ENCODE measurements around the gene FAN1. TPM values are rescaled to one million over a fixed set of nuclear protein-coding genes. Genes with fewer than 3 reads are reported as not detected.
"Not testable (repeated sequence)": the region's sequence is repeated elsewhere in the genome, so short reads cannot be mapped to it uniquely, and the experiment has no call there.

The FAN1 gene
- total RNA-seq, 1 donor from 2014 or later, result 35.3 TPM

DNA sequence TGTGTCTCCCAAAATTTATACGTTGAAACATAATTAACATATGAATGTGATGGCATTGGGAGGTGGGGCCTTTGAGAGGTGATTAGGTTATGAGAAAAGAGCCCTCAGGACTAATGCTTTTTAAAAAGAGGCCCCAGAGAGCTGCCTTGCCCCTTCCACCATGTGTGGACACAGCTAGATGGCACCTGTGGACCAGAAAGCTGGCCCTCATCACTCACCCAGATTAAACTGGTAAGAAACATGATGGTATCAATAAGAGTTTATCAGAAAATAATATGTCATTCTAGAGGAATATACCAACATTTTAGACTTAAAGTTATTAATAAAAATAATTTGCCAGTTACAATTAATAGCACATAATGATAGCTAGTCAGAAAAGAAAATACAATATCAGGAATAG is 25.2 kb upstream of the FAN1 start:
- Mint-ChIP-seq H3K4me3 (no peak overlapping the region), H3K36me3 (no peaks in the 10 kb centered on the region)

DNA sequence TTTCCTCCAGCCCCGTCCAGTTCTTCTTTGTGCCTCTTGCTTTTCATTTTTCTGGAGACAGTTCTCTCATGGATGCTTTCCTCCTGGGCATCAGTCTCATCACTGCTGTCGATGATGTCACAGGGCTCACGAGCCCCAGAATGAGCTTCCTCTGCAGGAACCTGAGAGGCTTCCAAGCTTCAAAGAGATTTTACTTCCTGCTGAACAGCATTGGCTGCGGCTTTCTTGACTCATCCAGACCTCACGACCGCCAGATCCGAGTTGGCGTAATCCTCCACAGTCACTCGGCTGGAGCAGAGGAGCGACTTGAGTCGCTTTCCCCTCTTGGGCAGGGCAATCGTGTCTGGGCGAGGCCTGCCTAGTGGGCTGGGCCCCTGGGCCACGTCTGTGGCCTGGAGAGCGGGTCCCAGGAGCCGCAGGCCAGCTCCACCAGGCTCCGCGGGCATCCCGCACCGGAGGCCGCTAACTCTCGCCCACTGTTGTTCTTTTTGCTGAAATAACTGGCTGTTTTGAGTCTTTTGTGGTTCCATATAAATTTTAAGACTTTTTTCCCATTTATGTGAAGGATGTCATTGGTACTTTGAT is 20.8 kb upstream of the FAN1 start:
- Histone ChIP-seq H3K27me3 (no peaks in the 10 kb centered on the region), H3K4me1 (no peaks in the 10 kb centered on the region), H3K79me2 (ENCODE audit: low read depth) (no peaks in the 10 kb centered on the region), H3K27ac (no peak overlapping the region), H3F3A (ENCODE audit: low read depth) (no peaks in the 10 kb centered on the region), H3K9ac (no peak overlapping the region), H3K36me3 (no peaks in the 10 kb centered on the region), H4K20me1 (ENCODE audit: low read depth) (no peaks in the 10 kb centered on the region), H2AFZ (replicated peaks) (no peak overlapping the region), H3K9me3 (ENCODE audit: low read depth) (no peaks in the 10 kb centered on the region), H3K4me2 (no peak overlapping the region), H3K4me3 (no peak overlapping the region)
- no peak for DNase-seq (ENCODE audit: low spot score)
- no peaks in the 10 kb centered on the region for H3K9me3 Mint-ChIP-seq
- no peaks in the 10 kb centered on the region for H3K36me3 Mint-ChIP-seq
- no peak overlapping the region for H3K4me3 Mint-ChIP-seq
- H3K4me1 Mint-ChIP-seq, result no peaks in the 10 kb centered on the region
- no peak overlapping the region for H3K27ac Mint-ChIP-seq
- TF ChIP-seq EZH2phosphoT487 (IDR thresholded peaks at IDR 0.05) (no peak), EZH2 (IDR thresholded peaks at IDR 0.05) (no peak)
- TF ChIP-seq, protein P1, sequence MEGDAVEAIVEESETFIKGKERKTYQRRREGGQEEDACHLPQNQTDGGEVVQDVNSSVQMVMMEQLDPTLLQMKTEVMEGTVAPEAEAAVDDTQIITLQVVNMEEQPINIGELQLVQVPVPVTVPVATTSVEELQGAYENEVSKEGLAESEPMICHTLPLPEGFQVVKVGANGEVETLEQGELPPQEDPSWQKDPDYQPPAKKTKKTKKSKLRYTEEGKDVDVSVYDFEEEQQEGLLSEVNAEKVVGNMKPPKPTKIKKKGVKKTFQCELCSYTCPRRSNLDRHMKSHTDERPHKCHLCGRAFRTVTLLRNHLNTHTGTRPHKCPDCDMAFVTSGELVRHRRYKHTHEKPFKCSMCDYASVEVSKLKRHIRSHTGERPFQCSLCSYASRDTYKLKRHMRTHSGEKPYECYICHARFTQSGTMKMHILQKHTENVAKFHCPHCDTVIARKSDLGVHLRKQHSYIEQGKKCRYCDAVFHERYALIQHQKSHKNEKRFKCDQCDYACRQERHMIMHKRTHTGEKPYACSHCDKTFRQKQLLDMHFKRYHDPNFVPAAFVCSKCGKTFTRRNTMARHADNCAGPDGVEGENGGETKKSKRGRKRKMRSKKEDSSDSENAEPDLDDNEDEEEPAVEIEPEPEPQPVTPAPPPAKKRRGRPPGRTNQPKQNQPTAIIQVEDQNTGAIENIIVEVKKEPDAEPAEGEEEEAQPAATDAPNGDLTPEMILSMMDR (IDR thresholded peaks at IDR 0.05), result no peak
- no peaks in the 10 kb centered on the region for H3K27me3 Mint-ChIP-seq (ENCODE audit: insufficient read depth, low read depth)

More for the DNA sequence above, 25.2 kb upstream of the FAN1 start:
- H3K9me3 ChIP-seq (ENCODE audit: low read depth), result no peaks in the 10 kb centered on the region
- Mint-ChIP-seq H3K4me1 (no peaks in the 10 kb centered on the region), H3K27me3 (ENCODE audit: insufficient read depth, low read depth) (no peaks in the 10 kb centered on the region), H3K27ac (no peak overlapping the region), H3K9me3 (no peaks in the 10 kb centered on the region)
- no peak overlapping the region for H3K9ac ChIP-seq
- H4K20me1 ChIP-seq (ENCODE audit: low read depth), result no peaks in the 10 kb centered on the region
- H3K36me3 ChIP-seq, result no peaks in the 10 kb centered on the region
- no peaks in the 10 kb centered on the region for H3K4me1 ChIP-seq
- no peaks in the 10 kb centered on the region for H3K79me2 ChIP-seq (ENCODE audit: low read depth)
- no peaks in the 10 kb centered on the region for H3F3A ChIP-seq (ENCODE audit: low read depth)
- TF ChIP-seq, protein P1 (IDR thresholded peaks at IDR 0.05), result no peak
- no peak for TF ChIP-seq EZH2 (IDR thresholded peaks at IDR 0.05)
- no peak for TF ChIP-seq EZH2phosphoT487 (IDR thresholded peaks at IDR 0.05)
- no peak overlapping the region for H3K4me2 ChIP-seq
- no peak overlapping the region for H3K27ac ChIP-seq
- H3K4me3 ChIP-seq, result no peak overlapping the region
- H2AFZ ChIP-seq (replicated peaks), result no peak overlapping the region
- no peak for DNase-seq (ENCODE audit: low spot score)
- no peaks in the 10 kb centered on the region for H3K27me3 ChIP-seq

DNA sequence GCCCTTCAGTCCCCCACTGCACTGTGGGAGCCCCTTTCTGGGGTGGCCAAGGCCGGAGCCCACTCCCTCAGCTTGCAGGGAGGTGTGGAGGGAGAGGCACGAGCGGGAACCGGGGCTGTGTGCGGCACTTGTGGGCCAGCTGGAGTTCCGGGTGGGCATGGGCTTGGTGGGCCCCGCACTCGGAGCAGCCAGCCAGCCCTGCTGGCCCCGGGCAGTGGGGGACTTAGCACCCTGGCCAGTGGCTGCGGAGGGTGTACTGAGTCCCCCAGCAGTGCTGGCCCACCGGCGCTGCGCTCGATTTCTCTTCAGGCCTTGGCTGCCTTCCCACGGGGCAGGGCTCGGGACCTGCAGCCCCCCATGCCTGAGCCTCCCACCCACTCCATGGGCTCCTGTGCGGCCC is 20.0 kb upstream of the FAN1 start:
- not testable (repeated sequence) for H3K4me3 Mint-ChIP-seq; H3K4me2 ChIP-seq; H3K4me1 ChIP-seq; DNase-seq (ENCODE audit: low spot score); H3K9me3 Mint-ChIP-seq; H3K9ac ChIP-seq; H3K36me3 Mint-ChIP-seq; H4K20me1 ChIP-seq (ENCODE audit: low read depth); H3K27ac Mint-ChIP-seq; H3K79me2 ChIP-seq (ENCODE audit: low read depth); H3K36me3 ChIP-seq; H3K9me3 ChIP-seq (ENCODE audit: low read depth); H3F3A ChIP-seq (ENCODE audit: low read depth); H3K4me1 Mint-ChIP-seq; H3K27me3 Mint-ChIP-seq (ENCODE audit: insufficient read depth, low read depth); H3K27ac ChIP-seq; H2AFZ ChIP-seq (replicated peaks); H3K27me3 ChIP-seq; H3K4me3 ChIP-seq

DNA sequence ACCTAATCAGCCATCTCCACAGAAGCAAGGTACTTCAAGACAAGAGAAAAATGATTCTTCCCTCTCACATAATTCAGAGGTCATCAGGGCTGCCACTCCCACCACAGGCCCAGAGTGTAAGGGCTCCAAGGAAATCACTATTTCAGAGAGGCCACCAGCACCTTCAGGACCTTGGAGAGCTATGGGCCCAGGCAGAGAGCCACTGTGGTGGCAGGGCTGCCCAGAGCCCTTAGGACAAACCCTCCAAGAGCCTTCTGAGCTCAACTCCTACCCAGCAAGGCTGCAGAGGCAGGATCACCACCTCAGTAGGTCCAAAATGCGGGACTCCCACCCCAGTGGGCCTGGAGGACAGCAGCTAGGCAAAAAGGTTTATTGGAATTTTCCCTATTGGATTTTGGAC is 17.9 kb upstream of the FAN1 start:
- TF ChIP-seq, protein P1 (IDR thresholded peaks at IDR 0.05), result no peak
- no peak for TF ChIP-seq EZH2 (IDR thresholded peaks at IDR 0.05)
- no peak for TF ChIP-seq EZH2phosphoT487 (IDR thresholded peaks at IDR 0.05)
- Mint-ChIP-seq H3K4me3 (no peak overlapping the region), H3K27ac (no peak overlapping the region), H3K9me3 (no peaks in the 10 kb centered on the region), H3K27me3 (ENCODE audit: insufficient read depth, low read depth) (no peaks in the 10 kb centered on the region), H3K36me3 (no peaks in the 10 kb centered on the region), H3K4me1 (peaks cover 5% of the 10 kb centered on the region)
- no peaks in the 10 kb centered on the region for H3K9me3 ChIP-seq (ENCODE audit: low read depth)
- no peaks in the 10 kb centered on the region for H3K4me1 ChIP-seq
- no peaks in the 10 kb centered on the region for H3K79me2 ChIP-seq (ENCODE audit: low read depth)
- no peak overlapping the region for H3K27ac ChIP-seq
- no peaks in the 10 kb centered on the region for H4K20me1 ChIP-seq (ENCODE audit: low read depth)
- H3K36me3 ChIP-seq, result no peaks in the 10 kb centered on the region
- H2AFZ ChIP-seq (replicated peaks), result no peak overlapping the region
- H3K27me3 ChIP-seq, result no peaks in the 10 kb centered on the region
- no peak overlapping the region for H3K4me3 ChIP-seq
- H3K4me2 ChIP-seq, result no peak overlapping the region
- H3F3A ChIP-seq (ENCODE audit: low read depth), result peaks cover 7% of the 10 kb centered on the region
- no peak overlapping the region for H3K9ac ChIP-seq
- DNase-seq (ENCODE audit: low spot score), result peak; percentile 60

Data from neural progenitor cell (in vitro differentiated cells).